Panc1 (cell line): Measurements from ENCODE around the gene MYEOV. TPM values are rescaled to one million over a fixed set of nuclear protein-coding genes. Genes with fewer than 3 reads are reported as not detected.

Source experiments
- ATAC-seq: fragments of 200-7000 bp; cut with Tn5 transposase; 2 replicates; pipeline ENCODE4 v1.9.1; 2020; ENCODE audit warnings: mild to moderate bottlenecking, moderate library complexity
- BruUV-seq: library from RNA; stranded (reverse); fragments of 400-500 nt; replicated peaks from 2 replicates; lab custom pipeline; 2021; lab: Mats Ljungman, UMichigan
- CTCF ChIA-PET: fragments of 300-600 bp; sonication (Branson Sonifier 250); formaldehyde crosslinking; loops from one replicate; lab custom pipeline; 2022; ENCODE audit warnings: antibody characterized with exemption; lab: Charles Lee
- POLR2A ChIA-PET: fragments of 300-600 bp; sonication (Branson Sonifier 250); formaldehyde crosslinking; loops from one replicate; lab custom pipeline; 2022; ENCODE audit warnings: antibody characterized with exemption; lab: Charles Lee
- DNase-seq: peaks from one replicate; pipeline ENCODE4 v3.0.0-alpha.2; 2010; ENCODE audit warnings: low read depth, low spot score
- H3K27ac ChIP-seq: 2 replicates; pipeline ENCODE4 v1.5.1; 2011; ENCODE audit warnings: mild to moderate bottlenecking, low read length, inconsistent platforms
- H3K27me3 ChIP-seq: fragments of 200-500 bp; sonication (Bioruptor generic); 2 replicates; pipeline ENCODE4 v1.6.0; 2014; ENCODE audit warnings: low read length, inconsistent platforms; ENCODE audit not compliant: control insufficient read depth, insufficient read depth
- H3K36me3 ChIP-seq: fragments of 200-500 bp; sonication (Bioruptor generic); 2 replicates; pipeline ENCODE4 v1.5.1; 2014; ENCODE audit warnings: inconsistent platforms, mild to moderate bottlenecking, low read length, moderate library complexity; ENCODE audit not compliant: control insufficient read depth, insufficient read depth
- H3K4me1 ChIP-seq: 2 replicates; pipeline ENCODE4 v1.5.1; 2011; ENCODE audit warnings: inconsistent platforms, mild to moderate bottlenecking, low read length, moderate library complexity; ENCODE audit not compliant: control insufficient read depth, insufficient read depth
- H3K4me3 ChIP-seq, 2 experiments: 2 replicates each; pipeline ENCODE4 v1.5.1; 2011 to 2012; ENCODE audit warnings: low read depth in 2 of 2, low read length in 2 of 2, mild to moderate bottlenecking in 2 of 2, inconsistent platforms in 1 of 2, moderate library complexity in 1 of 2
- H3K9me3 ChIP-seq: fragments of 200-500 bp; sonication (Bioruptor generic); 2 replicates; pipeline ENCODE4 v1.5.1; 2014; ENCODE audit warnings: low read depth, mild to moderate bottlenecking, inconsistent platforms, low read length, moderate library complexity; ENCODE audit not compliant: control insufficient read depth, insufficient read depth
- CTCF ChIP-seq: fragments of 450-650 bp; IDR thresholded peaks from 2 replicates; pipeline ENCODE4 v1.5.1; 2017; ENCODE audit warnings: mild to moderate bottlenecking
- POLR2AphosphoS5 ChIP-seq: IDR thresholded peaks from 2 replicates; pipeline ENCODE4 v1.6.1; 2012; ENCODE audit warnings: mild to moderate bottlenecking, low read depth, low read length, moderate library complexity
- REST ChIP-seq, 2 experiments: IDR thresholded peaks; 2 replicates each; pipeline ENCODE4 v1.6.1; 2011 to 2012; ENCODE audit warnings: low read depth in 2 of 2, control low read depth in 1 of 2, low read length in 1 of 2, mild to moderate bottlenecking in 1 of 2, moderate library complexity in 1 of 2; ENCODE audit not compliant: insufficient read depth in 1 of 2
- SIN3A ChIP-seq: IDR thresholded peaks from 2 replicates; pipeline ENCODE4 v1.6.1; 2012; ENCODE audit warnings: low read depth, mild to moderate bottlenecking, low read length, moderate library complexity, borderline replicate concordance; ENCODE audit not compliant: insufficient read depth
- TCF7L2 ChIP-seq: IDR thresholded peaks from 2 replicates; pipeline ENCODE4 v1.6.1; 2011; ENCODE audit warnings: mild to moderate bottlenecking, low read depth, low read length, inconsistent platforms
- in situ Hi-C: cut with HindIII; loops from 2 replicates; pipeline ENCODE4 v1.10.0; 2016; ENCODE audit warnings: low sequenced_read_pairs, low pct_unique_long_range_greater_than_20kb
- intact Hi-C: fragments of 100-400 bp; cut with micrococcal nuclease; formaldehyde crosslinking; loops from one replicate; pipeline ENCODE4 v1.10.0; 2022; ENCODE audit not compliant: unreplicated experiment
- total RNA-seq: library from RNA; stranded (reverse); gene quantifications from one replicate; pipeline ENCODE4 v1.2.1, GENCODE V29; 2021; ENCODE audit not compliant: unreplicated experiment

Gene MYEOV
- total RNA-seq, 1 experiment from 2014 or later: 69.8 TPM

- H3K27me3 ChIP-seq: no peaks in the 10 kb centered on the region
- BruUV-seq: no TSS peak
- TF ChIP-seq POLR2AphosphoS5 (no peak), SIN3A (no peak), CTCF (no peak), TCF7L2 (no peak), REST (IDR thresholded peaks at IDR 0.05; ENCODE audit: insufficient read depth in 1 of 2, low read depth in 2 of 2, low read length in 1 of 2) (no peak)
- no peak for ATAC-seq
- ChIA-PET POLR2A (no interaction called here), CTCF (no interaction called here)
- no peaks in the 10 kb centered on the region for H3K36me3 ChIP-seq
- H3K4me3 ChIP-seq: no peak overlapping the region
- in situ Hi-C loops (no loop called here), intact Hi-C loops (no loop called here)
- H3K9me3 ChIP-seq: no peaks in the 10 kb centered on the region
- H3K27ac ChIP-seq: no peak overlapping the region
- DNase-seq: no peak
- no peaks in the 10 kb centered on the region for H3K4me1 ChIP-seq
These were observed 29.5 kb upstream of the MYEOV start for GRCh38 chr11:69264486-69264885.

GRCh38 chr11:69265210-69265609, 28.7 kb upstream of the MYEOV start:
- Histone ChIP-seq H3K27me3 (no peaks in the 10 kb centered on the region), H3K27ac (no peak overlapping the region), H3K4me3 (no peak overlapping the region), H3K4me1 (no peaks in the 10 kb centered on the region), H3K9me3 (no peaks in the 10 kb centered on the region), H3K36me3 (no peaks in the 10 kb centered on the region)
- intact Hi-C loops (no loop called here), in situ Hi-C loops (no loop called here)
- POLR2A ChIA-PET: no interaction called here
- no TSS peak for BruUV-seq
- DNase-seq (no peak), ATAC-seq (no peak)
- CTCF ChIA-PET: no interaction called here
- TF ChIP-seq REST (IDR thresholded peaks at IDR 0.05; ENCODE audit: insufficient read depth in 1 of 2, low read depth in 2 of 2, low read length in 1 of 2) (no peak), TCF7L2 (no peak), CTCF (no peak), POLR2AphosphoS5 (no peak), SIN3A (no peak)
